Measurements from ENCODE around the gene STX18. TPM values are rescaled to one million over a fixed set of nuclear protein-coding genes. Genes with fewer than 3 reads are reported as not detected.
"Not testable (repeated sequence)": the region's sequence is repeated elsewhere in the genome, so short reads cannot be mapped to it uniquely, and the experiment has no call there.

The STX18 gene
- total RNA-seq, 1 experiment from 2014 or later: 18.5 TPM

DNA sequence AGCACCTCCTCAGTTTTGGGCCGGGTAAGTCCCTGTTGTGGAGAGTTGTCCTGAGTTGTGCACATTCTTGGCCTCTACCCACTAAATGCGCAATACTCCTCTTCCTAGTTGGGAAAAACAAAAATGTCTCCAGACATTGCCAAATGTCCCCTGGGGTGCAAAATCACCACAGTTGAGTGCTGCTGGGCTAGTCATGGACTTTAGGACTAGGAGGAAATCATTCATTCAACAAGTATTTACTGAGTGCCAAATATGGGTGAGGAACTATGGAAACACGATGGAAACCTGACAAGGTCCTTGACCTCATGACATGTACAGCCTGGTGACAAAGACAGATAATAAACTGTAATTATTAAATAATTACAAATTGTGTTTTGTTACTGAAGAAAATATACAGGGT lies 71.6 kb downstream of the STX18 start:
- H3K9me2 ChIP-seq (ENCODE audit: insufficient read depth): no peaks in the 10 kb centered on the region
- H4K20me1 ChIP-seq (ENCODE audit: insufficient read depth): no peaks in the 10 kb centered on the region
- no peak overlapping the region for H3K27ac ChIP-seq (ENCODE audit: low read depth, low read length)
- peaks cover 8% of the 10 kb centered on the region; the same call in 1 of the 2 replicates for H3K79me2 ChIP-seq (ENCODE audit: insufficient read depth, low read length)
- DNase-seq (ENCODE audit: low read depth, low spot score): no peak
- H3K4me2 ChIP-seq (ENCODE audit: low read length): no peak overlapping the region
- no peak overlapping the region for H2AFZ ChIP-seq (ENCODE audit: low read depth, low read length, poor library complexity, severe bottlenecking)
- H3K4me1 ChIP-seq (ENCODE audit: control insufficient read depth in 1 of 2, insufficient read depth in 2 of 2, low read length in 2 of 2): no peaks in the 10 kb centered on the region
- intact Hi-C loops (cut with micrococcal nuclease): no loop called here
- POLR2A ChIA-PET: no interaction called here
- no peak for ATAC-seq
- no peak for TF ChIP-seq ELF1 (IDR thresholded peaks at IDR 0.05; ENCODE audit: borderline replicate concordance, low read depth)
- H3K4me3 ChIP-seq (replicated peaks in 1 of 2; ENCODE audit: low read depth in 1 of 2, low read length in 2 of 2): no peak overlapping the region
- CTCF ChIA-PET: no interaction called here
- BruUV-seq (replicated peaks): no TSS peak
- peaks cover 2 to 13% of the 10 kb centered on the region in 2 experiments; a peak in 2 of 4 replicates for H3K36me3 ChIP-seq (ENCODE audit: control insufficient read depth in 1 of 2, insufficient read depth in 2 of 2, low read length in 2 of 2)
- no peak overlapping the region for H3K9ac ChIP-seq (ENCODE audit: low read length)
- no peaks in the 10 kb centered on the region for H3K9me3 ChIP-seq (ENCODE audit: control insufficient read depth in 1 of 2, insufficient read depth in 1 of 2, low read depth in 1 of 2, low read length in 2 of 2)
- H3K27me3 ChIP-seq (ENCODE audit: insufficient read depth, low read length): no peaks in the 10 kb centered on the region
- RAD21 ChIA-PET (ENCODE audit: low non-redundant PET in 1 of 2, low total read pairs in 2 of 2, uncharacterized antibody in 2 of 2, unreplicated experiment in 2 of 2): no interaction called here

DNA sequence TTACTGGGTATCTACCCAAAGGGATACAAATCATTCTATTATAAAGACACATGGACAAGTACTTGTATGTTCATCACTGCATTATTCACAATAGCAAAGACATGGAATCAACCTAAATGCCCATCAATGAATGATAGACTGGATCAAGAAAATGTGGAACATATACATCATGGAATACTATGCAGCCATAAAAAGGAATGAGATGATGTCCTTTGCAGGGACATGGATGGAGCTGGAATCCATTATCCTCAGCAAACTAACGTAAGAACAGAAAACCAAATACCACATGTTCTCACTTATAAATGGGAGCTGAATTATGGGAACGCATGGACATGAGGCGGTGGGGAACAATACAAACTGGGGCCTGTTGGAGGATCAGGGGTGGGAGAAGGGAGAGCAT lies 76.6 kb downstream of the STX18 start:
- DNase-seq (ENCODE audit: low read depth, low spot score); BruUV-seq (replicated peaks); CTCF ChIA-PET; H3K9me2 ChIP-seq (ENCODE audit: insufficient read depth); H3K27ac ChIP-seq (ENCODE audit: low read depth, low read length); intact Hi-C loops (cut with micrococcal nuclease); H2AFZ ChIP-seq (ENCODE audit: low read depth, low read length, poor library complexity, severe bottlenecking); POLR2A ChIA-PET; ATAC-seq; H3K79me2 ChIP-seq (ENCODE audit: insufficient read depth, low read length); H3K9me3 ChIP-seq (ENCODE audit: control insufficient read depth in 1 of 2, insufficient read depth in 1 of 2, low read depth in 1 of 2, low read length in 2 of 2); H3K9ac ChIP-seq (ENCODE audit: low read length); H3K27me3 ChIP-seq (ENCODE audit: insufficient read depth, low read length); H3K4me2 ChIP-seq (ENCODE audit: low read length); H4K20me1 ChIP-seq (ENCODE audit: insufficient read depth); RAD21 ChIA-PET (ENCODE audit: low non-redundant PET in 1 of 2, low total read pairs in 2 of 2, uncharacterized antibody in 2 of 2, unreplicated experiment in 2 of 2); H3K4me3 ChIP-seq (replicated peaks in 1 of 2; ENCODE audit: low read depth in 1 of 2, low read length in 2 of 2); H3K4me1 ChIP-seq (ENCODE audit: control insufficient read depth in 1 of 2, insufficient read depth in 2 of 2, low read length in 2 of 2): not testable (repeated sequence)
- peaks cover 2 to 11% of the 10 kb centered on the region in 2 experiments; a peak in 1 of 4 replicates for H3K36me3 ChIP-seq (ENCODE audit: control insufficient read depth in 1 of 2, insufficient read depth in 2 of 2, low read length in 2 of 2)

GRCh38 chr4:4462970-4463369 lies 78.9 kb downstream of the STX18 start:
- DNase-seq (ENCODE audit: low read depth, low spot score): no peak
- Histone ChIP-seq H2AFZ (ENCODE audit: low read depth, low read length, poor library complexity, severe bottlenecking) (no peak overlapping the region), H3K4me1 (ENCODE audit: control insufficient read depth in 1 of 2, insufficient read depth in 2 of 2, low read length in 2 of 2) (peaks cover 0 to 3% of the 10 kb centered on the region in 2 experiments; a peak in 1 of 4 replicates), H3K79me2 (ENCODE audit: insufficient read depth, low read length) (no peaks in the 10 kb centered on the region), H3K9me3 (ENCODE audit: control insufficient read depth in 1 of 2, insufficient read depth in 1 of 2, low read depth in 1 of 2, low read length in 2 of 2) (no peaks in the 10 kb centered on the region), H3K36me3 (ENCODE audit: control insufficient read depth in 1 of 2, insufficient read depth in 2 of 2, low read length in 2 of 2) (0 out of 4 replicates have a peak, but pooled peaks cover 0 to 3% of the 10 kb centered on the region in 2 experiments), H3K4me2 (ENCODE audit: low read length) (no peak overlapping the region), H3K9ac (ENCODE audit: low read length) (no peak overlapping the region), H3K27ac (ENCODE audit: low read depth, low read length) (no peak overlapping the region), H3K27me3 (ENCODE audit: insufficient read depth, low read length) (no peaks in the 10 kb centered on the region), H4K20me1 (ENCODE audit: insufficient read depth) (no peaks in the 10 kb centered on the region), H3K9me2 (ENCODE audit: insufficient read depth) (no peaks in the 10 kb centered on the region), H3K4me3 (replicated peaks in 1 of 2; ENCODE audit: low read depth in 1 of 2, low read length in 2 of 2) (no peak overlapping the region)
- POLR2A ChIA-PET: no interaction called here
- TF ChIP-seq JUND (IDR thresholded peaks at IDR 0.05): no peak
- TF ChIP-seq CEBPB (IDR thresholded peaks at IDR 0.05; ENCODE audit: low read depth): no peak
- TF ChIP-seq YY1 (IDR thresholded peaks at IDR 0.05; ENCODE audit: extremely low read depth, insufficient replicate concordance, low read depth, low read length): no peak
- no peak for TF ChIP-seq EZH2 (IDR thresholded peaks at IDR 0.05)
- no peak for TF ChIP-seq EGR1 (IDR thresholded peaks at IDR 0.05; ENCODE audit: low read depth)
- TF ChIP-seq POLR2AphosphoS5 (IDR thresholded peaks at IDR 0.05; ENCODE audit: low read depth, low read length): no peak
- TF ChIP-seq SP1 (IDR thresholded peaks at IDR 0.05; ENCODE audit: low read depth): no peak
- no peak for TF ChIP-seq EZH2phosphoT487 (IDR thresholded peaks at IDR 0.05; ENCODE audit: borderline replicate concordance)
- TF ChIP-seq, protein P1, sequence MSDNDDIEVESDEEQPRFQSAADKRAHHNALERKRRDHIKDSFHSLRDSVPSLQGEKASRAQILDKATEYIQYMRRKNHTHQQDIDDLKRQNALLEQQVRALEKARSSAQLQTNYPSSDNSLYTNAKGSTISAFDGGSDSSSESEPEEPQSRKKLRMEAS (IDR thresholded peaks at IDR 0.05): no peak
- TF ChIP-seq SRF (IDR thresholded peaks at IDR 0.05; ENCODE audit: low read depth): no peak
- no peak for TF ChIP-seq TCF7L2 (IDR thresholded peaks at IDR 0.05; ENCODE audit: borderline replicate concordance, extremely low read depth, insufficient read depth, insufficient read length)
- no peak for TF ChIP-seq CBX3 (IDR thresholded peaks at IDR 0.05; ENCODE audit: low read depth)
- TF ChIP-seq ELF1 (IDR thresholded peaks at IDR 0.05; ENCODE audit: borderline replicate concordance, low read depth): no peak
- no peak for TF ChIP-seq ZNF274 (IDR thresholded peaks at IDR 0.05; ENCODE audit: low read depth, low read length)
- TF ChIP-seq SIN3A (IDR thresholded peaks at IDR 0.05; ENCODE audit: low read depth): no peak
- no peak for TF ChIP-seq POLR2A (IDR thresholded peaks at IDR 0.05; ENCODE audit: borderline replicate concordance, extremely low read depth, insufficient read depth, insufficient read length)
- TF ChIP-seq, protein P2, sequence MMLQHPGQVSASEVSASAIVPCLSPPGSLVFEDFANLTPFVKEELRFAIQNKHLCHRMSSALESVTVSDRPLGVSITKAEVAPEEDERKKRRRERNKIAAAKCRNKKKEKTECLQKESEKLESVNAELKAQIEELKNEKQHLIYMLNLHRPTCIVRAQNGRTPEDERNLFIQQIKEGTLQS (IDR thresholded peaks at IDR 0.05): no peak
- no peak for TF ChIP-seq ZFX (IDR thresholded peaks at IDR 0.05)
- CTCF ChIA-PET: no interaction called here
- RAD21 ChIA-PET (ENCODE audit: low non-redundant PET in 1 of 2, low total read pairs in 2 of 2, uncharacterized antibody in 2 of 2, unreplicated experiment in 2 of 2): no interaction called here
- no peak for ATAC-seq
- intact Hi-C loops (cut with micrococcal nuclease): no loop called here
- no TSS peak for BruUV-seq (replicated peaks)
